PC-3 (cell line): ENCODE data around the gene KIAA1217. TPM values are rescaled to one million over a fixed set of nuclear protein-coding genes. Genes with fewer than 3 reads are reported as not detected.

Experiments
- ATAC-seq: fragments of 200-7000 bp; cut with Tn5 transposase; 2 replicates; pipeline ENCODE4 v1.9.1; 2020; ENCODE audit warnings: mild to moderate bottlenecking, moderate library complexity
- BruUV-seq: library from RNA; stranded (reverse); fragments of 400-500 nt; replicated peaks from 2 replicates; lab custom pipeline; 2021; lab: Mats Ljungman, UMichigan
- CTCF ChIA-PET: fragments of 300-600 bp; sonication (Branson Sonifier 250); formaldehyde crosslinking; loops from one replicate; lab custom pipeline; 2022; ENCODE audit warnings: antibody characterized with exemption; lab: Charles Lee
- POLR2A ChIA-PET: fragments of 300-600 bp; sonication (Branson Sonifier 250); formaldehyde crosslinking; loops from one replicate; lab custom pipeline; 2022; ENCODE audit warnings: antibody characterized with exemption; ENCODE audit not compliant: unreplicated experiment; lab: Charles Lee
- DNase-seq: peaks from one replicate; pipeline ENCODE4 v3.0.0-alpha.2; 2015
- H2AFZ ChIP-seq: fragments of 300-600 bp; sonication (generic); 2 replicates; pipeline ENCODE4 v1.6.0; 2016; ENCODE audit warnings: antibody characterized with exemption, low read length
- H3F3A ChIP-seq: fragments of 300-600 bp; sonication (generic); one replicate; pipeline ENCODE4 v1.6.0; 2017; ENCODE audit warnings: antibody characterized with exemption, low read length, control low read depth, mild to moderate bottlenecking; ENCODE audit not compliant: unreplicated experiment
- H3K27ac ChIP-seq: fragments of 300-600 bp; sonication (generic); 2 replicates; pipeline ENCODE4 v1.5.1; 2016; ENCODE audit warnings: mild to moderate bottlenecking, low read length
- H3K27me3 ChIP-seq: fragments of 300-600 bp; sonication (generic); 2 replicates; pipeline ENCODE4 v1.6.1; 2016; ENCODE audit warnings: low read length, mixed read lengths
- H3K36me3 ChIP-seq: fragments of 300-600 bp; sonication (generic); 2 replicates; pipeline ENCODE4 v1.6.1; 2016; ENCODE audit warnings: low read depth, mixed run types, low read length, mixed read lengths
- H3K4me1 ChIP-seq: fragments of 300-600 bp; sonication (generic); 2 replicates; pipeline ENCODE4 v1.5.1; 2016; ENCODE audit warnings: low read length; ENCODE audit not compliant: insufficient read depth
- H3K4me2 ChIP-seq: fragments of 300-600 bp; sonication (generic); 2 replicates; pipeline ENCODE4 v1.6.0; 2016; ENCODE audit warnings: low read length
- H3K4me3 ChIP-seq: fragments of 300-600 bp; sonication (generic); 2 replicates; pipeline ENCODE4 v1.5.1; 2016; ENCODE audit warnings: mild to moderate bottlenecking, low read length, mixed read lengths
- H3K79me2 ChIP-seq: fragments of 300-600 bp; sonication (generic); 2 replicates; pipeline ENCODE4 v1.6.1; 2017; ENCODE audit warnings: low read length, mixed read lengths
- H3K9ac ChIP-seq: fragments of 300-600 bp; sonication (generic); 2 replicates; pipeline ENCODE4 v1.6.0; 2016; ENCODE audit warnings: mild to moderate bottlenecking, low read length
- H3K9me2 ChIP-seq: fragments of 300-600 bp; sonication (generic); replicated peaks from 2 replicates; pipeline ENCODE4 v1.6.1; 2016; ENCODE audit warnings: mixed run types, low read length, mixed read lengths
- H3K9me3 ChIP-seq: fragments of 300-600 bp; sonication (generic); 2 replicates; pipeline ENCODE4 v1.6.1; 2016; ENCODE audit warnings: low read length, mixed read lengths
- H4K20me1 ChIP-seq: fragments of 300-600 bp; sonication (generic); 2 replicates; pipeline ENCODE4 v1.6.1; 2016; ENCODE audit warnings: low read length, mixed read lengths
- CTCF ChIP-seq: fragments of 300-600 bp; sonication (generic); conservative IDR thresholded peaks from 2 replicates; pipeline ENCODE4 v1.5.1; 2017; ENCODE audit warnings: antibody characterized with exemption, low read depth, mild to moderate bottlenecking, low read length
- EZH2 ChIP-seq: fragments of 300-600 bp; sonication (generic); IDR thresholded peaks from one replicate; pipeline ENCODE4 v1.6.1; 2017; ENCODE audit warnings: antibody characterized with exemption, mild to moderate bottlenecking, low read length; ENCODE audit not compliant: unreplicated experiment
- EZH2phosphoT487 ChIP-seq: fragments of 300-600 bp; sonication (generic); IDR thresholded peaks from 2 replicates; pipeline ENCODE4 v1.6.1; 2018; ENCODE audit warnings: mild to moderate bottlenecking, antibody characterized with exemption, low read length, borderline replicate concordance
- intact Hi-C: fragments of 100-400 bp; cut with micrococcal nuclease; formaldehyde crosslinking; loops from 2 replicates; pipeline ENCODE4 v1.9.0; 2023
- total RNA-seq: library from RNA; depleted of rRNA; stranded (reverse); fragments of >200 nt; gene quantifications from 2 replicates; pipeline ENCODE4 v1.2.3, GENCODE V29; 2014

KIAA1217 gene
- total RNA-seq, 1 experiment from 2014 or later = 16.0 TPM

GRCh38 chr10:24310104-24310503, 101.2 kb downstream of the KIAA1217 start:
- DNase-seq (peak; percentile 24), ATAC-seq (no peak)
- TF ChIP-seq EZH2 (no peak), EZH2phosphoT487 (no peak), CTCF (no peak)
- no peaks in the 10 kb centered on the region for H4K20me1 ChIP-seq
- BruUV-seq = no TSS peak
- H3K4me3 ChIP-seq = no peak overlapping the region
- no peaks in the 10 kb centered on the region for H3K9me2 ChIP-seq
- H3K79me2 ChIP-seq = no peaks in the 10 kb centered on the region
- CTCF ChIA-PET = no interaction called here
- no peak overlapping the region for H3K27ac ChIP-seq
- no peaks in the 10 kb centered on the region for H3F3A ChIP-seq
- H3K4me1 ChIP-seq = no peaks in the 10 kb centered on the region
- H3K36me3 ChIP-seq = no peaks in the 10 kb centered on the region
- H3K9me3 ChIP-seq = no peaks in the 10 kb centered on the region
- no peaks in the 10 kb centered on the region for H3K27me3 ChIP-seq
- H2AFZ ChIP-seq = no peak overlapping the region
- POLR2A ChIA-PET = no interaction called here
- H3K4me2 ChIP-seq = no peak overlapping the region
- intact Hi-C loops = no loop called here
- H3K9ac ChIP-seq = no peak overlapping the region

DNA sequence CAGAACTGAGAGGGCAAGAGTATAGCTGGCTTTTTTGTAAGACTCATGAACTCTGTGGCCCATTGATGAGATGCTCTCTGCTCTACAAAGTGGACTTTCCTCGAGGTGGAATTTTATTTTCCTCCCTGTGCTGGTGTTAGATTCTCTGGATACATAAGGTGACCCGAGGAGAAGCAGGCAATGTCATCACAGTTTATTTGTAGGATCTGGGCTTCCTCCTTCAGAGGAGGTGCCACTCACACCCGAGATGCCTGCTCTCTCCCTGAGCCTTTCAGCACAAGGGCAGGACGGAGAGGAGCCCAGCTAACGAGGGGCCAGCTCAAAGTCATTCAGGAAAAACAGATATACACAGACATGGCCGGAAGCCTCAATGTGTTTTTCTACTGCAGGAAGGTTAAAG, 103.0 kb downstream of the KIAA1217 start:
- POLR2A ChIA-PET = no interaction called here
- CTCF ChIA-PET = interaction anchor here (0.6 kb wide), 1 partner anchor 19 kb away, joined by 3 read pairs; no protein-coding TSS in a partner anchor
- Histone ChIP-seq H3K9me2 (no peaks in the 10 kb centered on the region), H3K4me1 (no peaks in the 10 kb centered on the region), H3F3A (no peaks in the 10 kb centered on the region), H3K27me3 (no peaks in the 10 kb centered on the region), H3K79me2 (no peaks in the 10 kb centered on the region), H3K4me3 (no peak overlapping the region), H3K9ac (no peak overlapping the region), H3K4me2 (no peak overlapping the region), H2AFZ (no peak overlapping the region), H4K20me1 (no peaks in the 10 kb centered on the region), H3K9me3 (no peaks in the 10 kb centered on the region), H3K27ac (no peak overlapping the region), H3K36me3 (no peaks in the 10 kb centered on the region)
- ATAC-seq = no peak
- TF ChIP-seq EZH2phosphoT487 (no peak), EZH2 (no peak), CTCF (no peak)
- BruUV-seq = no TSS peak
- no peak for DNase-seq
- intact Hi-C loops = no loop called here

GRCh38 chr10:24313283-24313682, 104.3 kb downstream of the KIAA1217 start:
- Histone ChIP-seq H3K4me3 (no peak overlapping the region), H2AFZ (no peak overlapping the region), H3K4me1 (no peaks in the 10 kb centered on the region), H3K36me3 (no peaks in the 10 kb centered on the region), H3K79me2 (no peaks in the 10 kb centered on the region), H3K27me3 (no peaks in the 10 kb centered on the region), H3K4me2 (no peak overlapping the region), H3F3A (no peaks in the 10 kb centered on the region), H3K9me3 (no peaks in the 10 kb centered on the region), H3K9ac (no peak overlapping the region), H3K27ac (no peak overlapping the region), H3K9me2 (no peaks in the 10 kb centered on the region), H4K20me1 (no peaks in the 10 kb centered on the region)
- POLR2A ChIA-PET = no interaction called here
- intact Hi-C loops = no loop called here
- TF ChIP-seq CTCF (no peak), EZH2phosphoT487 (no peak), EZH2 (no peak)
- ATAC-seq = no peak
- CTCF ChIA-PET = no interaction called here
- no TSS peak for BruUV-seq
- DNase-seq = no peak
